ENCODE measurements around the gene CRTAP. TPM values are rescaled to one million over a fixed set of nuclear protein-coding genes. Genes with fewer than 3 reads are reported as not detected.

The CRTAP gene
- total and polyA plus RNA-seq, 2 of the 13 experiments (the other 11 are each of a cell fraction or from before 2014, with no cell fraction given): 54.2 to 119 TPM

DNA sequence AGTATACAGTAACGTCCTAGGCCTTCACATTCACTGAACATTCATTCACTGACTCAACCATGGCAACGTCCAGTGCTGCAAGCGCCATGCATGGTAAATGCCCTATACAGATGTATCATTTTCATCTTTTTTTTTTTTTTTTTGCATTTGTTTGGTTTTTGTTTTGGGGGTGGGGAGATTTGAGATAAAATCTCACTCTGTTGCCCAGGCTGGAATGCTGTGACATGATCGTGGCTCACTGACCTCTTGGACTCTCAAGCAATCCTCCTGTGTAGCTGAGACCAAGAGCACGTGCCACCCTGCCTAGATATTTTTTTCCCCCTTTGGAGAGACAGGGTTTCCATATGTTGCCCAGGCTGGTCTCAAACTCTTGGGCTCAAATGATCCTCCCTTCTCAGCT, 67.4 kb downstream of the CRTAP start:
- POLR2A ChIA-PET: no interaction called here
- CTCF ChIA-PET (ENCODE audit: low intra/inter-chr PET ratio, low total read pairs): no interaction called here
- intact Hi-C loops (cut with micrococcal nuclease; ENCODE audit: unreplicated experiment): loop anchor here (10.0 kb wide), 1 partner anchor 94 kb away; the partner anchor contains the start of gene FBXL2
- BruUV-seq (replicated peaks): no TSS peak
- Histone ChIP-seq H3K4me2 (ENCODE audit: low read depth, low read length) (peak overlapping the region; percentile 39), H3K9me3 (ENCODE audit: low read length) (peaks cover 6% of the 10 kb centered on the region; the same call in 1 of the 2 replicates), H4K20me1 (ENCODE audit: insufficient read depth, low read length) (no peaks in the 10 kb centered on the region), H3K27ac (ENCODE audit: extremely low read length, insufficient read depth, low read length) (peak overlapping the region; percentile 16), H3K4me3 (replicated peaks in 1 of 3; ENCODE audit: insufficient read depth in 1 of 3, low read depth in 2 of 3, low read length in 3 of 3) (no peak overlapping the region), H3K4me1 (ENCODE audit: insufficient read depth, low read length) (peaks cover 30% of the 10 kb centered on the region), H3K36me3 (replicated peaks in 1 of 2; ENCODE audit: control insufficient read depth in 1 of 2, insufficient read depth in 2 of 2, low read length in 2 of 2) (no peaks in the 10 kb centered on the region), H3K79me2 (ENCODE audit: insufficient read depth, low read length) (no peaks in the 10 kb centered on the region), H2AFZ (ENCODE audit: low read length) (peak overlapping the region; percentile 76), H3K9ac (ENCODE audit: insufficient read depth, low read depth, low read length) (no peak overlapping the region), H3K27me3 (ENCODE audit: control insufficient read depth in 1 of 2, insufficient read depth in 2 of 2, low read length in 2 of 2) (no peaks in the 10 kb centered on the region)
- peak; percentile 86 for DNase-seq (ENCODE audit: low spot score)
- 12% methylated on average over 5 of the region's 5 CpGs for WGBS (ENCODE audit: low lambda C conversion rate)
- FAIRE-seq: no peak
- in situ Hi-C loops (cut with HindIII; ENCODE audit: extremely low pct_ligation_motif_present, low pct_unique_long_range_greater_than_20kb): no loop called here
- ATAC-seq: peak; percentile 94
- TF ChIP-seq IKZF1 (IDR thresholded peaks at IDR 0.05) (no peak), CBX1 (IDR thresholded peaks at IDR 0.05; ENCODE audit: low read depth) (no peak), RFX5 (IDR thresholded peaks at IDR 0.05; ENCODE audit: low read depth, low read length) (no peak), ZNF160 (CRISPR knock-in tag; IDR thresholded peaks at IDR 0.05) (no peak), MEIS2 (CRISPR knock-in tag; IDR thresholded peaks at IDR 0.05) (0 out of 2 replicates have a peak, but pooled peaks have one; percentile 26), ELF3 (CRISPR knock-in tag; IDR thresholded peaks at IDR 0.05) (0 out of 2 replicates have a peak, but pooled peaks have one; percentile 38), ZNF44 (CRISPR knock-in tag; IDR thresholded peaks at IDR 0.05) (no peak), NFRKB (IDR thresholded peaks at IDR 0.05) (no peak), FOXA1 (IDR thresholded peaks at IDR 0.05) (no peak), FOXA1 (CRISPR knock-in tag; IDR thresholded peaks at IDR 0.05) (0 out of 2 replicates have a peak, but pooled peaks have one; percentile 10), PAF1 (CRISPR knock-in tag; IDR thresholded peaks at IDR 0.05) (no peak), REXO4 (CRISPR knock-in tag; IDR thresholded peaks at IDR 0.05; ENCODE audit: borderline replicate concordance) (no peak), PHF5A (CRISPR knock-in tag; IDR thresholded peaks at IDR 0.05; ENCODE audit: low read depth, unreplicated experiment) (no peak), MLX (CRISPR knock-in tag; IDR thresholded peaks at IDR 0.05) (peak; percentile 92), TEAD3 (CRISPR knock-in tag; optimal IDR thresholded peaks at IDR 0.05; ENCODE audit: borderline replicate concordance) (peak; percentile 90), KLF13 (CRISPR knock-in tag; IDR thresholded peaks at IDR 0.05) (no peak)
- TF ChIP-seq, protein P1, sequence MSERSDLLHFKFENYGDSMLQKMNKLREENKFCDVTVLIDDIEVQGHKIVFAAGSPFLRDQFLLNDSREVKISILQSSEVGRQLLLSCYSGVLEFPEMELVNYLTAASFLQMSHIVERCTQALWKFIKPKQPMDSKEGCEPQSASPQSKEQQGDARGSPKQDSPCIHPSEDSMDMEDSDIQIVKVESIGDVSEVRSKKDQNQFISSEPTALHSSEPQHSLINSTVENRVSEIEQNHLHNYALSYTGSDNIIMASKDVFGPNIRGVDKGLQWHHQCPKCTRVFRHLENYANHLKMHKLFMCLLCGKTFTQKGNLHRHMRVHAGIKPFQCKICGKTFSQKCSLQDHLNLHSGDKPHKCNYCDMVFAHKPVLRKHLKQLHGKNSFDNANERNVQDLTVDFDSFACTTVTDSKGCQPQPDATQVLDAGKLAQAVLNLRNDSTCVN (CRISPR knock-in tag; IDR thresholded peaks at IDR 0.05; ENCODE audit: borderline replicate concordance): no peak
- TF ChIP-seq, protein P2, sequence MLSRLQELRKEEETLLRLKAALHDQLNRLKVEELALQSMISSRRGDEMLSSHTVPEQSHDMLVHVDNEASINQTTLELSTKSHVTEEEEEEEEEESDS (CRISPR knock-in tag; IDR thresholded peaks at IDR 0.05; ENCODE audit: borderline replicate concordance): no peak
- TF ChIP-seq, protein P3, sequence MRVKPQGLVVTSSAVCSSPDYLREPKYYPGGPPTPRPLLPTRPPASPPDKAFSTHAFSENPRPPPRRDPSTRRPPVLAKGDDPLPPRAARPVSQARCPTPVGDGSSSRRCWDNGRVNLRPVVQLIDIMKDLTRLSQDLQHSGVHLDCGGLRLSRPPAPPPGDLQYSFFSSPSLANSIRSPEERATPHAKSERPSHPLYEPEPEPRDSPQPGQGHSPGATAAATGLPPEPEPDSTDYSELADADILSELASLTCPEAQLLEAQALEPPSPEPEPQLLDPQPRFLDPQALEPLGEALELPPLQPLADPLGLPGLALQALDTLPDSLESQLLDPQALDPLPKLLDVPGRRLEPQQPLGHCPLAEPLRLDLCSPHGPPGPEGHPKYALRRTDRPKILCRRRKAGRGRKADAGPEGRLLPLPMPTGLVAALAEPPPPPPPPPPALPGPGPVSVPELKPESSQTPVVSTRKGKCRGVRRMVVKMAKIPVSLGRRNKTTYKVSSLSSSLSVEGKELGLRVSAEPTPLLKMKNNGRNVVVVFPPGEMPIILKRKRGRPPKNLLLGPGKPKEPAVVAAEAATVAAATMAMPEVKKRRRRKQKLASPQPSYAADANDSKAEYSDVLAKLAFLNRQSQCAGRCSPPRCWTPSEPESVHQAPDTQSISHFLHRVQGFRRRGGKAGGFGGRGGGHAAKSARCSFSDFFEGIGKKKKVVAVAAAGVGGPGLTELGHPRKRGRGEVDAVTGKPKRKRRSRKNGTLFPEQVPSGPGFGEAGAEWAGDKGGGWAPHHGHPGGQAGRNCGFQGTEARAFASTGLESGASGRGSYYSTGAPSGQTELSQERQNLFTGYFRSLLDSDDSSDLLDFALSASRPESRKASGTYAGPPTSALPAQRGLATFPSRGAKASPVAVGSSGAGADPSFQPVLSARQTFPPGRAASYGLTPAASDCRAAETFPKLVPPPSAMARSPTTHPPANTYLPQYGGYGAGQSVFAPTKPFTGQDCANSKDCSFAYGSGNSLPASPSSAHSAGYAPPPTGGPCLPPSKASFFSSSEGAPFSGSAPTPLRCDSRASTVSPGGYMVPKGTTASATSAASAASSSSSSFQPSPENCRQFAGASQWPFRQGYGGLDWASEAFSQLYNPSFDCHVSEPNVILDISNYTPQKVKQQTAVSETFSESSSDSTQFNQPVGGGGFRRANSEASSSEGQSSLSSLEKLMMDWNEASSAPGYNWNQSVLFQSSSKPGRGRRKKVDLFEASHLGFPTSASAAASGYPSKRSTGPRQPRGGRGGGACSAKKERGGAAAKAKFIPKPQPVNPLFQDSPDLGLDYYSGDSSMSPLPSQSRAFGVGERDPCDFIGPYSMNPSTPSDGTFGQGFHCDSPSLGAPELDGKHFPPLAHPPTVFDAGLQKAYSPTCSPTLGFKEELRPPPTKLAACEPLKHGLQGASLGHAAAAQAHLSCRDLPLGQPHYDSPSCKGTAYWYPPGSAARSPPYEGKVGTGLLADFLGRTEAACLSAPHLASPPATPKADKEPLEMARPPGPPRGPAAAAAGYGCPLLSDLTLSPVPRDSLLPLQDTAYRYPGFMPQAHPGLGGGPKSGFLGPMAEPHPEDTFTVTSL (CRISPR knock-in tag; IDR thresholded peaks at IDR 0.05; ENCODE audit: borderline replicate concordance): peak; percentile 50; the same call in 1 of the 2 replicates

All from HepG2 (cell line).